ENCODE data around the gene STX18. TPM values are rescaled to one million over a fixed set of nuclear protein-coding genes. Genes with fewer than 3 reads are reported as not detected.

STX18 gene
- total and polyA plus RNA-seq, 10 of the 15 experiments (the other 5 are each of a cell fraction or from before 2014, with no cell fraction given), result 8.2 to 46.6 (median 31.1) TPM

DNA sequence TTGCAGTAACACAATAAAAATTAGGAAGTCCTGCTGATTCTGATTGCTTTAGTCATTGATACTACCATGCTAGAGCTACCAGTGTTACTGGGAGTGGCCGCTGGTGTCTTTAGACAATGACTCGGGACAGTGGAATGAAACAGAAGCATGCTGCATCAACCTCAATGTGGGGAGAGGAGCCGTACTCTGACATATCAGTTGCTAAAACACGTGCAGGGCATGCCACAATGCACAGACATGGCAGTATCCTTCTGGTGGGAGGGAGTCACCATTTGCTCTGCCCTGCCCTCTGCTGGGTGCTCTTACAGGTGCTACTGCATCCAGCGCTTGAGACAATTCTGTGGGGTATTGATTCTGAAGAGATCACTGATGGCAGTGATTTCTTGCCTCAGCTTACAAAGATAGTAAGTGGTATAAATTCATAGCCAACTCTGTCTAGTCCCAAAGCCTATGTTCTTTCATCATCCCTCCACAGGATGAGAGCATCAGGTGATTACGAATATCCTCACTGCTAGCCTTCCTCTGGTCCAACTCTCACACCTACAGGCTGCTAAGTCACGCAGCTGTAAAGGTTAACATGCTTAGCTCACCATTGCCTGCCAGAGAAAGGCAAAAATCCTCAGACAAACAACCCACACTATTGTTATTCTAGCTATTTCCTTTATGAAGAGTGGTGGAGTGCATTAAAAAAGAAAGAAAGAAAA is 111.2 kb downstream of the STX18 start (continued):
- TF ChIP-seq SRF (IDR thresholded peaks at IDR 0.05; ENCODE audit: low read depth in 2 of 2, low read length in 2 of 2) (no peak), HDGF (IDR thresholded peaks at IDR 0.05) (no peak), CHD4 (IDR thresholded peaks at IDR 0.05) (no peak), MYC (IDR thresholded peaks at IDR 0.05; ENCODE audit: insufficient read depth, insufficient read length, insufficient replicate concordance, low read length, severe bottlenecking) (no peak), JUNB (IDR thresholded peaks at IDR 0.05) (no peak), DPF2 (IDR thresholded peaks at IDR 0.05) (no peak), RAD21 (IDR thresholded peaks at IDR 0.05; ENCODE audit: insufficient read depth, low read depth, low read length) (peak; percentile 29)

DNA sequence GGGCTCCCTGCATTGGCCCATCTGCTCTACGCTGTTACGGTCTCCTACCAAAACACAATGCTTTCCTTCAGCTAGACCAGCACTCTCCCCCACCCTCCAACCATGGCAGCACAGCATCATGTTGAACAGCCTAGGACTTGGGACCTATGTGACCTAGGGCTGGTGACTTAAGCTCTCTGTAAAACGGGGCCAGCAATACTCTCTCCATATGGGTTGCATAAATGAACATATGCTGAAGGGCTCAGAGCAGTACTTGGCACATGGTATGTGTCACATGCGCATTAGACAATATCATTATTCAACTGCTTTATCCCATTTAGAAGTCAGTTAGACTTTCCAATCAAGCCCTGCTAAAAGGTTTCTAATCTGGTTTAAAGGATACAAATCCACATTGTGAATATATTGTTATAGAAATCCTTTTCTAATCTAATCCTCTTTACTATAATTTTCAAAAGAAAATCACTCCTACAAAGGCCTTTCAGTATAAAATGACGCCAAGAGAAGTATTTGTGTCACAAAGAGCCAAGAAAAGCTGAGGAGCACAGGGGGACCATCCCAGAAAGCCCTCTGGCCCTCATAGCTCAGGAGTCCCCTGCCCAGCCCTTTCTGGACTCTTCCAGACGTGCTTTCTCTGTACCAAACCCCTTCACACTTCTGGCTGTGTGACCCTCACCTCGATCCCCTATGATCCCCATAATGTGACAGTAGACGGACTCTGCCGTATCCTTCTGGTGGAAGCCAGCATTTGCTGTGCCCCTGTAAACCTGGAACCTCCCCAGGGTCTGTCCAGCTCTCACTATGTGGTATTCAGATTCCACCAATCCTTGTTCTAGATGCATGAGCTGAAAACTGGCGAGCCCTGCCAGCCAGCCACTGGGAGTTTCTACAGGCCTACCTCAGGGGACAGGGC is 112.6 kb downstream of the STX18 start:
- ChIA-PET SMC1A (ENCODE audit: uncharacterized antibody, unreplicated experiment) (no interaction called here), RAD21 (ENCODE audit: unreplicated experiment) (no interaction called here), CTCF (interaction anchor here (1.2 to 2.4 kb wide), 2 partner anchors 170 to 178 kb away, joined by 4 to 11 read pairs; no protein-coding TSS in a partner anchor), POLR2A (no interaction called here)
- H2AFZ ChIP-seq (ENCODE audit: control insufficient read depth, low read depth, low read length), result no peak overlapping the region
- no peak for ATAC-seq
- H4K20me1 ChIP-seq (ENCODE audit: control insufficient read depth, insufficient read depth), result no peaks in the 10 kb centered on the region
- DNase-seq (ENCODE audit: low read depth, low spot score), result no peak
- H3K27me3 ChIP-seq (replicated peaks in 1 of 2; ENCODE audit: control insufficient read depth in 2 of 2, insufficient read depth in 2 of 2, low read length in 1 of 2), result no peaks in the 10 kb centered on the region
- no peak overlapping the region for H3K4me2 ChIP-seq (ENCODE audit: control insufficient read depth, insufficient read depth)
- H3K4me3 ChIP-seq, result no peak overlapping the region
- no peak overlapping the region for H3K27ac ChIP-seq (ENCODE audit: control insufficient read depth, insufficient read depth)
- no peak for FAIRE-seq
- no peaks in the 10 kb centered on the region for H3K4me1 ChIP-seq (ENCODE audit: control insufficient read depth, insufficient read depth, low read length)
- in situ Hi-C loops (cut with MboI) (no loop called here), intact Hi-C loops (cut with micrococcal nuclease; ENCODE audit: unreplicated experiment) (no loop called here)
- no peak for TF ChIP-seq EP300 (IDR thresholded peaks at IDR 0.05; ENCODE audit: borderline replicate concordance in 1 of 2, control insufficient read depth in 1 of 2, low read depth in 2 of 2, low read length in 2 of 2)
- 94% methylated on average over 10 of the region's 10 CpGs for WGBS (ENCODE audit: insufficient coverage, insufficient replicate concordance, low lambda C conversion rate, missing lambda C conversion rate)
- BruUV-seq (replicated peaks), result no TSS peak
- H3K9me3 ChIP-seq (replicated peaks; ENCODE audit: control insufficient read depth, insufficient read depth, low read length), result no peaks in the 10 kb centered on the region
- H3K36me3 ChIP-seq (ENCODE audit: control insufficient read depth in 2 of 2, insufficient read depth in 2 of 2, low read length in 1 of 2), result peaks cover 8% of the 10 kb centered on the region in 2 experiments; a peak in 3 of 4 replicates
- H3K9ac ChIP-seq (ENCODE audit: control insufficient read depth, insufficient read depth, low read length), result no peak overlapping the region
- no peaks in the 10 kb centered on the region for H3K79me2 ChIP-seq (ENCODE audit: control insufficient read depth, insufficient read depth, low read length)
